GM23248 (cell line): ENCODE data around the gene SELENOO.

Source experiments
- EZH2 ChIP-seq: fragments of 200-600 bp; sonication (generic); IDR thresholded peaks from 2 replicates; pipeline ENCODE4 v1.6.1; 2018; ENCODE audit warnings: antibody characterized with exemption, mild to moderate bottlenecking; ENCODE audit not compliant: insufficient read depth, poor library complexity, severe bottlenecking
- EZH2phosphoT487 ChIP-seq: fragments of 200-600 bp; sonication (generic); IDR thresholded peaks from 2 replicates; pipeline ENCODE4 v1.6.1; 2018; ENCODE audit warnings: antibody characterized with exemption, moderate library complexity, mild to moderate bottlenecking, low read depth; ENCODE audit not compliant: insufficient read depth

GRCh38 chr22:50199251-50199721 is 1.5 kb upstream of the SELENOO start:
- no peak for TF ChIP-seq EZH2
- no peak for TF ChIP-seq EZH2phosphoT487
